AG09309 (cell line): ENCODE measurements around the gene KLHL35.
A peak's percentile ranks its signal among the peaks of the same experiment; 100 is the strongest.

Experiments
- DNase-seq: peaks from one replicate; pipeline ENCODE4 v3.0.0-alpha.2; 2010; ENCODE audit warnings: low read depth
- H3K4me3 ChIP-seq: 2 replicates; pipeline ENCODE4 v1.5.1; 2011; ENCODE audit warnings: mild to moderate bottlenecking, low read depth, low read length, moderate library complexity; ENCODE audit not compliant: control insufficient read depth
- TF ChIP-seq, protein P1 (sequence below): IDR thresholded peaks from 2 replicates; pipeline ENCODE4 v1.5.1; 2011; ENCODE audit warnings: mild to moderate bottlenecking, low read depth, low read length, inconsistent platforms; ENCODE audit not compliant: insufficient read depth, control insufficient read depth; ENCODE audit errors: missing control alignments

The KLHL35 gene

DNA sequence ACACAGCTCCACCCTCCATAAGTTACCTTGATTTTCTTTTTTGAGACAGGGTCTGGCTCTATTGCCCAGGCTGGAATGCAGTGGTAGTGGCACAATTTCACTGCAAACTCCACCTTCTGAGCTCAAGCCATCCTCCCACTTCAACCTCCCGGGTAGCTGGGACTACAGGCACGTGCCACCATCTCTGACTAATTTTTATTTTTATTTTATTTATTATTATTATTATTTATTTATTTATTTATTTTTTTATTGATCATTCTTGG lies 24.1 kb downstream of the KLHL35 start:
- TF ChIP-seq, protein P1, sequence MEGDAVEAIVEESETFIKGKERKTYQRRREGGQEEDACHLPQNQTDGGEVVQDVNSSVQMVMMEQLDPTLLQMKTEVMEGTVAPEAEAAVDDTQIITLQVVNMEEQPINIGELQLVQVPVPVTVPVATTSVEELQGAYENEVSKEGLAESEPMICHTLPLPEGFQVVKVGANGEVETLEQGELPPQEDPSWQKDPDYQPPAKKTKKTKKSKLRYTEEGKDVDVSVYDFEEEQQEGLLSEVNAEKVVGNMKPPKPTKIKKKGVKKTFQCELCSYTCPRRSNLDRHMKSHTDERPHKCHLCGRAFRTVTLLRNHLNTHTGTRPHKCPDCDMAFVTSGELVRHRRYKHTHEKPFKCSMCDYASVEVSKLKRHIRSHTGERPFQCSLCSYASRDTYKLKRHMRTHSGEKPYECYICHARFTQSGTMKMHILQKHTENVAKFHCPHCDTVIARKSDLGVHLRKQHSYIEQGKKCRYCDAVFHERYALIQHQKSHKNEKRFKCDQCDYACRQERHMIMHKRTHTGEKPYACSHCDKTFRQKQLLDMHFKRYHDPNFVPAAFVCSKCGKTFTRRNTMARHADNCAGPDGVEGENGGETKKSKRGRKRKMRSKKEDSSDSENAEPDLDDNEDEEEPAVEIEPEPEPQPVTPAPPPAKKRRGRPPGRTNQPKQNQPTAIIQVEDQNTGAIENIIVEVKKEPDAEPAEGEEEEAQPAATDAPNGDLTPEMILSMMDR, result no peak
- no peak overlapping the region for H3K4me3 ChIP-seq
- DNase-seq, result no peak

- TF ChIP-seq, protein P1, result no peak
- no peak overlapping the region for H3K4me3 ChIP-seq
- DNase-seq, result no peak
These were observed 26.6 kb downstream of the KLHL35 start for GRCh38 chr11:75406338-75406777.

DNA sequence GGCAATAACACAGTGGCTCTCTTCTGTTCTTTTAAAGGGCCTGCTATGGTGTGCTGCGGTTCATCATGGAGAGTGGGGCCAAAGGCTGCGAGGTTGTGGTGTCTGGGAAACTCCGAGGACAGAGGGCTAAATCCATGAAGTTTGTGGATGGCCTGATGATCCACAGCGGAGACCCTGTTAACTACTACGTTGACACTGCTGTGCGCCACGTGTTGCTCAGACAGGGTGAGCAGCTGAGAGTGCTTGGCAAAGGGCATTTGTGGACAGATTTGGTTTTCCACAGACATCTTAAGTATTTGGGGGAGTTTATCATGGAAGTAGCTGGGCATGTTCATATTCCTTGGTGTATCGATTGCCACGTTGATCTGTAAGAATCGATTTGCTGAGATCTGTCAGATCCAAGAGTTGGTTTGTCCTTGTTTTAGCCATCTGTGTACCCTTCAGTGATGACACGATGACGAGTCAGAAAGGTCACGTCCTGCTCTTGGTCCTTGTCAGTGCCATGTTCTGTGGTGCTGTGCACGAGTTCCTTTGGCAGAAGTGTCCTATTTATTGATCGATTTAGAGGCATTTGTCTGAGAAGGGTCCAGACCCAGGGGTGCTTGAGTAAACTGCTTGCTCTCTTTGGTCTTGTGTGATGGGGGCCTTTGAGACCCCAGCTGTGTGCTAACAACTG lies 28.9 kb downstream of the KLHL35 start:
- TF ChIP-seq, protein P1, result no peak
- DNase-seq, result no peak
- H3K4me3 ChIP-seq, result no peak overlapping the region

DNA sequence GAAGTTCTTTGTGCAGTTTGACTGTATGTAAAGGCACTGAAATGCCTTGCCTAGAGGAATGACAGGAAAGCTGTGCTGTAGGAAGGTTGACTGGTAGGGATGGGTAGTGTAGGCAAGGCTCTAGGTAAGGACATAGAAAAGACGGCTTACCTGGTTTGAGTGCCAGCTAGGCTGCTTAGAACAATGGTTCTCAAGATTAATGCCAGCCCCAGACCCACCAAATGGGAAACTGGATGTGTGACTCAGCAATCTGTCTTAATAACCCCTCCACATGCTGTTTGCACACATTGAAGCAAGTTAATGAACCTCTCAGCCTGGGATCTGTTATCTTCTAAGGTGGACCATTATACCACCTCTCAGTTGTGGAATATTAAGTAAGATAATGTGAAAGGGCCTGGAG lies 30.0 kb downstream of the KLHL35 start:
- TF ChIP-seq, protein P1, result no peak
- H3K4me3 ChIP-seq, result no peak overlapping the region
- no peak for DNase-seq

DNA sequence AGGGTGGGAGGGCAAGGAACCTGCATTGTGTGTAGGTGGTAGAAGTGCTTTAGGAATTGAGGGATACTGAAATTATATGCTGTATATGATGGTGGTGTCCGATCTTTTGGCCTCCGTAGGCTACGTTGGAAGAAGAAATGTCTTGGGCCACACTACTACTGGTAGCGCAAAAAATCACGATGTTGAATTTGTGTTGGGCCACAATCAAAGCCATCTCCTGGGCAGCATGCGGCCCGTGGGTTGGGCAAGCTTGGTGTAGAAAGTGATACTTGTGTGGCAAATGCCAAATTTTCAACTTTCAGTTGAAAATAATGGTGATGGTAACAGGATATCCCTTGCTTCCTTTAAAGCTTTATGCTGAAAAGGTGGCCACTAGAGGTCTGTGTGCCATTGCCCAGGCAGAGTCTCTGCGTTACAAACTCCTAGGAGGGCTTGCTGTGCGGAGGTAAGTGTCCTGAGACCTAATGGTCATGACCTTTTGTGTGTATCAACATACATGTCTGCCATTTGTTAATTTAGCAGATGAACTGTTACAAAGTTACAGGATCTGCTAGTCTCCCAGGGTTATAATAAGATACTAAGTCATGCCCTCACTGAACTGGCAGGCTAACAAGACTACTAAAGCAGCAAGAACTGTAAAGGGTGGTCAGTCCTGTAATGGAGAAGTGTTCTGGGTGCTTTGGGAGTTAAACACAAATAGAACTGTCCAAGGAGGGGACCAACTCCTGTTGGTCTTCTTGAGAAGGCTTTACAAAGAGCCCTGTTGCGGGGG lies 30.8 kb downstream of the KLHL35 start:
- peak overlapping the region; percentile 15 for H3K4me3 ChIP-seq
- no peak for DNase-seq
- TF ChIP-seq, protein P1, result no peak

- DNase-seq, result no peak
- peak overlapping the region; percentile 80 for H3K4me3 ChIP-seq
- TF ChIP-seq, protein P1, result no peak
These were observed 32.7 kb downstream of the KLHL35 start for GRCh38 chr11:75400146-75400865.
